Activated CD8-positive, alpha-beta T cell treated with anti-CD3 and anti-CD28 coated beads for 36 hours (primary cell): Measurements from ENCODE around the gene GANC. TPM values are rescaled to one million over a fixed set of nuclear protein-coding genes. Genes with fewer than 3 reads are reported as not detected.

Experiments
- ATAC-seq: fragments of 200-7000 bp; cut with Tn5 transposase; one replicate; pipeline ENCODE4 v1.10.0; 2021; ENCODE audit warnings: mild to moderate bottlenecking, moderate library complexity
- CTCF ChIA-PET: fragments of 350-600 bp; sonication (Branson Sonifier 250); formaldehyde crosslinking; loops from one replicate; lab custom pipeline; 2021; ENCODE audit warnings: antibody characterized with exemption; lab: Charles Lee
- POLR2A ChIA-PET: fragments of 350-600 bp; sonication (Branson Sonifier 250); formaldehyde crosslinking; loops from one replicate; lab custom pipeline; 2021; ENCODE audit warnings: antibody characterized with exemption; lab: Charles Lee
- DNase-seq: peaks from one replicate; pipeline ENCODE4 v3.0.0-alpha.2; 2020
- H3K27ac Mint-ChIP-seq: one replicate; pipeline ENCODE4 v1.8.0; 2021; ENCODE audit warnings: mild to moderate bottlenecking, mixed read lengths
- H3K27me3 Mint-ChIP-seq: one replicate; pipeline ENCODE4 v1.8.0; 2021; ENCODE audit warnings: mixed read lengths
- H3K36me3 Mint-ChIP-seq: one replicate; pipeline ENCODE4 v1.8.0; 2021; ENCODE audit warnings: low read depth, mixed read lengths
- H3K4me1 Mint-ChIP-seq: one replicate; pipeline ENCODE4 v1.8.0; 2021; ENCODE audit warnings: low read depth, mixed read lengths
- H3K4me3 Mint-ChIP-seq: one replicate; pipeline ENCODE4 v1.8.0; 2021; ENCODE audit warnings: mild to moderate bottlenecking, moderate library complexity, mixed read lengths
- H3K9me3 Mint-ChIP-seq: one replicate; pipeline ENCODE4 v1.8.0; 2021; ENCODE audit warnings: mixed read lengths
- intact Hi-C: fragments of 100-400 bp; cut with micrococcal nuclease; formaldehyde crosslinking; loops from one replicate; pipeline ENCODE4 v1.10.0; 2022
- total RNA-seq, 2 experiments: library from RNA; stranded (reverse); gene quantifications; one replicate each; pipeline ENCODE4 v1.2.3, GENCODE V29; 2021
- TF ChIP-seq, protein P1 (sequence below): fragments of 200-600 bp; IDR thresholded peaks from one replicate; pipeline ENCODE4 v1.8.0; 2022; ENCODE audit warnings: antibody characterized with exemption, mild to moderate bottlenecking

GANC gene
- total RNA-seq, 2 experiments from 2014 or later = 18.0 to 22.2 TPM

DNA sequence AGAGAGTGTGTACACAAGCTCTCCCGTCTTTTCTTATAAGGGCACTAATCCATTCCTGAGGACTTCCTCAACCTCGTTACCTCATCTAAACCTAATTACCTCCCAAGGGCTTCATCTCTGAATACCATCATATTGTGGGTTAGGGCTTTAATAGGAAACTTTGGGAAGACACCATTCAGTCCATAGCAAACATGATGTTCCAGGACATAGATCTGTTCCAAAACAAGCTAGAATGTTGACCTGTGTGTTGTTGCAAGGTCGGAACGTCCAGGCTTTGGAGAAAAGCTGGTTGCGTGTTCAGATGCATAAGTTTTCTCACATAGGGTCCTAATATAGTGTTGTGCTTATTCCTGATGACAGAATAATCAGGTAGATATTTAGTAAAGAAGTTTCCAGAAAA, 9.9 kb downstream of the GANC start:
- ATAC-seq (no peak), DNase-seq (no peak)
- ChIA-PET CTCF (no interaction called here), POLR2A (interaction anchor here (1.1 to 1.2 kb wide), 2 partner anchors 10 to 208 kb away, joined by 3 to 5 read pairs; partner anchors contain the start of genes GANC, TMEM87A and ZNF106)
- no peaks in the 10 kb centered on the region for H3K27me3 Mint-ChIP-seq
- TF ChIP-seq, protein P1, sequence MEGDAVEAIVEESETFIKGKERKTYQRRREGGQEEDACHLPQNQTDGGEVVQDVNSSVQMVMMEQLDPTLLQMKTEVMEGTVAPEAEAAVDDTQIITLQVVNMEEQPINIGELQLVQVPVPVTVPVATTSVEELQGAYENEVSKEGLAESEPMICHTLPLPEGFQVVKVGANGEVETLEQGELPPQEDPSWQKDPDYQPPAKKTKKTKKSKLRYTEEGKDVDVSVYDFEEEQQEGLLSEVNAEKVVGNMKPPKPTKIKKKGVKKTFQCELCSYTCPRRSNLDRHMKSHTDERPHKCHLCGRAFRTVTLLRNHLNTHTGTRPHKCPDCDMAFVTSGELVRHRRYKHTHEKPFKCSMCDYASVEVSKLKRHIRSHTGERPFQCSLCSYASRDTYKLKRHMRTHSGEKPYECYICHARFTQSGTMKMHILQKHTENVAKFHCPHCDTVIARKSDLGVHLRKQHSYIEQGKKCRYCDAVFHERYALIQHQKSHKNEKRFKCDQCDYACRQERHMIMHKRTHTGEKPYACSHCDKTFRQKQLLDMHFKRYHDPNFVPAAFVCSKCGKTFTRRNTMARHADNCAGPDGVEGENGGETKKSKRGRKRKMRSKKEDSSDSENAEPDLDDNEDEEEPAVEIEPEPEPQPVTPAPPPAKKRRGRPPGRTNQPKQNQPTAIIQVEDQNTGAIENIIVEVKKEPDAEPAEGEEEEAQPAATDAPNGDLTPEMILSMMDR = no peak
- H3K9me3 Mint-ChIP-seq = no peaks in the 10 kb centered on the region
- H3K4me1 Mint-ChIP-seq = no peaks in the 10 kb centered on the region
- intact Hi-C loops = no loop called here
- H3K36me3 Mint-ChIP-seq = peaks cover 2% of the 10 kb centered on the region
- H3K27ac Mint-ChIP-seq = no peak overlapping the region
- H3K4me3 Mint-ChIP-seq = no peak overlapping the region

DNA sequence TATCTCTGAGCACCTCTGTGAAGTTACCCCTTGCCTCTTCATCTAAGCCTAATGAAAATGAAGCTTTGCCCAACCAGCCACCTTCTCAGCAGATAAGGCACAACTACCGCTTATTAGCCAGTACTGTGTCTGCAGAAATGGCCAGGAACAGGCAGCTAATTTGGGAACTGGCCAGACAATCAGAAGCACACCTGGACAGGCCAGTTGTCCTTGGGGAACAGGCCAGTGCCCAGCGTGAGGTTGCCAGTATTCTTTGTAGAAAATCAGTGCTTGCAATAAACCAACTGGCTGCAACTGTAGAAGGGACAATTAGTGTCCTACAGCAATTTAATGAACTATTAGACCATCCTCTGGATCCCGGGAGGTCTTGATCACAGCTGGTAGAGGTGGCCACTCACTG, 10.7 kb downstream of the GANC start:
- H3K4me3 Mint-ChIP-seq = no peak overlapping the region
- peaks cover under 1% of the 10 kb centered on the region for H3K36me3 Mint-ChIP-seq
- ChIA-PET CTCF (no interaction called here), POLR2A (no interaction called here)
- H3K9me3 Mint-ChIP-seq = no peaks in the 10 kb centered on the region
- H3K27me3 Mint-ChIP-seq = no peaks in the 10 kb centered on the region
- H3K27ac Mint-ChIP-seq = no peak overlapping the region
- H3K4me1 Mint-ChIP-seq = no peaks in the 10 kb centered on the region
- DNase-seq (no peak), ATAC-seq (no peak)
- intact Hi-C loops = no loop called here
- TF ChIP-seq, protein P1 = no peak

- TF ChIP-seq, protein P1 = no peak
- ChIA-PET POLR2A (no interaction called here), CTCF (no interaction called here)
- DNase-seq (no peak), ATAC-seq (no peak)
- no peaks in the 10 kb centered on the region for H3K27me3 Mint-ChIP-seq
- no peak overlapping the region for H3K4me3 Mint-ChIP-seq
- intact Hi-C loops = no loop called here
- H3K27ac Mint-ChIP-seq = no peak overlapping the region
- no peaks in the 10 kb centered on the region for H3K4me1 Mint-ChIP-seq
- no peaks in the 10 kb centered on the region for H3K9me3 Mint-ChIP-seq
- H3K36me3 Mint-ChIP-seq = peaks cover 4% of the 10 kb centered on the region
These were observed 11.6 kb downstream of the GANC start for GRCh38 chr15:42284551-42284950.

GRCh38 chr15:42285034-42285433, 12.0 kb downstream of the GANC start:
- Mint-ChIP-seq H3K27ac (no peak overlapping the region), H3K27me3 (no peaks in the 10 kb centered on the region), H3K4me1 (no peaks in the 10 kb centered on the region), H3K9me3 (no peaks in the 10 kb centered on the region), H3K36me3 (peaks cover 4% of the 10 kb centered on the region), H3K4me3 (no peak overlapping the region)
- no peak for ATAC-seq
- TF ChIP-seq, protein P1 = no peak
- CTCF ChIA-PET = no interaction called here
- POLR2A ChIA-PET = no interaction called here
- intact Hi-C loops = no loop called here
- no peak for DNase-seq

DNA sequence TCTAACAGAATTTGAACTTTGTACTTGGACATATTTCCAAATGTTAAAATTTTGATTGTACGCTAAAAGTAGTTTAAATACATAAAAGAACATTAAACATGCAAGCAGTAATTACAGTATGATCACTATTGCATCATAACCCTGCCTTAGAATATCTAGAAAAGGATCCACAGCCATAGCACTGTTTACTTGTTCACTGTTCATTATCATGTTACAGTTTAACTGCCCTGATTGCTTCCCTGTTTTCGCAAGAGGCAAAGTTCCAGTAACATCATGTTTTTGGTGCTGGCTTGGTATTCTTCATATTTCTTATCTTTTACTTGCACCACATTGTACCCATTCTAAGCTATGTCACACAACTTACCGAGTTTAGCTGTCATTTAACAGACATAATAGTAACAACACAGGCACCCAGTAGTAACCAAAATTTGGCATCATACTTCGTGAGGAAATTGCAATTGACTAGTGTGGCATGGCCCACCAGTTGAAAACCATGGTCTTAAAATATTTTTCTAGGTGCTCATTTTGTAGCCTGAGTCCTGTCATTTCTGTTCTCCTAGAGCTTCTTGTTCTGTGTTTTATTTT, 13.5 kb downstream of the GANC start:
- POLR2A ChIA-PET = no interaction called here
- Mint-ChIP-seq H3K9me3 (no peaks in the 10 kb centered on the region), H3K4me3 (no peak overlapping the region), H3K36me3 (peaks cover 4% of the 10 kb centered on the region), H3K4me1 (no peaks in the 10 kb centered on the region), H3K27ac (no peak overlapping the region), H3K27me3 (no peaks in the 10 kb centered on the region)
- CTCF ChIA-PET = no interaction called here
- DNase-seq = no peak
- intact Hi-C loops = no loop called here
- TF ChIP-seq, protein P1 = no peak
- ATAC-seq = no peak
